ENCODE results near the gene MYH11.

The MYH11 gene

GRCh38 chr16:15856901-15857698, at the start of gene MYH11:
Gene MYH11, minus strand, starts transcription at chr16:15857028. Its CDS starts 18,776 bp downstream, at chr16:15838252.
- DNase-seq (ENCODE audit: low read depth, low spot score), result no peak

GRCh38 chr16:15906439-15906838, 49.6 kb upstream of the MYH11 start:
- no peak overlapping the region for H3K27ac ChIP-seq
- DNase-seq (ENCODE audit: low read depth, low spot score), result no peak

More at GRCh38 chr16:15856901-15857698, at the start of gene MYH11:
- no peak within 1 kb of the TSS for H3K27ac ChIP-seq

- no peak for DNase-seq (ENCODE audit: low read depth, low spot score)
- no peak overlapping the region for H3K27ac ChIP-seq
These were observed 47.1 kb upstream of the MYH11 start for GRCh38 chr16:15903960-15904359.

- H3K27ac ChIP-seq, result peak overlapping the region; percentile 92
- DNase-seq (ENCODE audit: low read depth, low spot score), result no peak
These were observed 44.2 kb upstream of the MYH11 start for GRCh38 chr16:15900901-15901500.

GRCh38 chr16:15900357-15900756, 43.5 kb upstream of the MYH11 start:
- DNase-seq (ENCODE audit: low read depth, low spot score), result no peak
- peak overlapping the region; percentile 92 for H3K27ac ChIP-seq

GRCh38 chr16:15899538-15900100, 42.8 kb upstream of the MYH11 start:
- peak overlapping the region; percentile 92 for H3K27ac ChIP-seq
- DNase-seq (ENCODE audit: low read depth, low spot score), result peak; percentile 94

GRCh38 chr16:15898654-15899053, 41.8 kb upstream of the MYH11 start:
- no peak for DNase-seq (ENCODE audit: low read depth, low spot score)
- H3K27ac ChIP-seq, result peak overlapping the region; percentile 92

GRCh38 chr16:15897834-15898254, 41.0 kb upstream of the MYH11 start:
- no peak for DNase-seq (ENCODE audit: low read depth, low spot score)
- peak overlapping the region; percentile 15 for H3K27ac ChIP-seq

GRCh38 chr16:15897121-15897780, 40.4 kb upstream of the MYH11 start:
- DNase-seq (ENCODE audit: low read depth, low spot score), result no peak
- peak overlapping the region; percentile 15 for H3K27ac ChIP-seq

- H3K27ac ChIP-seq, result peak overlapping the region; percentile 57
- DNase-seq (ENCODE audit: low read depth, low spot score), result no peak
These were observed 37.9 kb upstream of the MYH11 start for GRCh38 chr16:15894571-15895374.

GRCh38 chr16:15891508-15891907, 34.7 kb upstream of the MYH11 start:
- DNase-seq (ENCODE audit: low read depth, low spot score), result no peak
- no peak overlapping the region for H3K27ac ChIP-seq

- peak within 1 kb of the TSS; percentile 66 for H3K27ac ChIP-seq
- peak; percentile 93 for DNase-seq (ENCODE audit: low read depth, low spot score)
These were observed 31.5 kb upstream of the MYH11 start, which contains the start of gene CEP20 for GRCh38 chr16:15888072-15888976. Gene CEP20, minus strand, starts transcription at chr16:15888603. Its CDS starts 18 bp downstream, at chr16:15888585.

GRCh38 chr16:15887283-15887682, 30.5 kb upstream of the MYH11 start:
- peak overlapping the region; percentile 66 for H3K27ac ChIP-seq

GRCh38 chr16:15886078-15886477, 29.2 kb upstream of the MYH11 start:
- no peak overlapping the region for H3K27ac ChIP-seq
- no peak for DNase-seq (ENCODE audit: low read depth, low spot score)

More at GRCh38 chr16:15887283-15887682, 30.5 kb upstream of the MYH11 start:
- no peak for DNase-seq (ENCODE audit: low read depth, low spot score)

GRCh38 chr16:15885560-15886001, 28.8 kb upstream of the MYH11 start:
- H3K27ac ChIP-seq, result no peak overlapping the region
- DNase-seq (ENCODE audit: low read depth, low spot score), result no peak

- DNase-seq (ENCODE audit: low read depth, low spot score), result no peak
- H3K27ac ChIP-seq, result no peak overlapping the region
These were observed 25.7 kb upstream of the MYH11 start for GRCh38 chr16:15882563-15882962.

- no peak for DNase-seq (ENCODE audit: low read depth, low spot score)
- peak overlapping the region; percentile 88 for H3K27ac ChIP-seq
These were observed 25.1 kb upstream of the MYH11 start for GRCh38 chr16:15881794-15882379.

Measured in epithelial cell of prostate (primary cell).